Gastrocnemius medialis (tissue), 4 donors: Measurements from ENCODE around the gene TMPRSS13.

Experiments
- POLR2A ChIP-seq, 2 donors: fragments of 450-650 bp; IDR thresholded peaks; one replicate each; pipeline ENCODE4 v1.6.1; 2017; ENCODE audit warnings: antibody characterized with exemption in 2 of 2, mild to moderate bottlenecking in 2 of 2, moderate library complexity in 2 of 2
- TF ChIP-seq, protein P1 (sequence below), 5 experiments: fragments of 450-650 bp in 3 of 5; fragments of 200-600 bp in 2 of 5; sonication (generic) in 2 of 5; IDR thresholded peaks in 4 of 5; conservative IDR thresholded peaks in 1 of 5; 1 replicate in 4 of 5; 2 replicates in 1 of 5; pipeline ENCODE4 v1.5.1; 2016 to 2019; ENCODE audit warnings: antibody characterized with exemption in 5 of 5, mild to moderate bottlenecking in 3 of 5, moderate library complexity in 3 of 5

DNA sequence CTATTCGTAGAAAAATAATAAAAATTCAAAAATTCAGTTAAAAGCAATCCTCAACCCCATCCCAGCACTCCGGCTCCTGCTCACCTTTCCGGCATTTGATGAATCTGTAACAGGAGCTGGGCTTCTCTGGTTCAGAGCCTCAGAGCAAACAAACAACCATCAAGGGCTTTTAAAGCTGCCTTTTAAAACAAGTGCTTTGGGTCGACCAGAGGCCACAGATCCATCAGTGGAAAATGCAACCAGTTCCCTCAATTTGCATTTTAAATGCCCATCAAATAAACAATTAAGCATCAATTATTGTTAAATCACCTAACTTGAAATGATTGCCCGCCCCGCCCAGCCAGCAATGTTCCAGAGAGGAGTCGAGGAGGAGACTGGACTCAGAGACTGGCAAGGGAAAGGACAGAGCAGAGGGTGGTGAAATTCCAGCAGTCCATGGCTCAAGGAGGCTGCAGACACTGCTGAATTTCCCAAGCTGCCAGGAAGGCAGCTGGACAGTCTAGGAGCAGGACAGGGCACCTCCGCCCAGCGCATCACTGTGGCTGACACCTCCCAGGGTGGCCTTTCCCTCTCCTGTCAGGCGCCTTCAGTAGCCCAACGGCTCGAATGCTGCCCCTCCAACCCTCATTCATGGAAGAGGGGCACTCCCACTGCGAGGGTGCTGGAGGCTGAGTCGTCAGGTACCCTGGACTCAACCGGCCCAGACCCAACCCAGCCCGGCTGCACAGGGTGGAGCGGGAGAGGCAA is 60.2 kb downstream of the TMPRSS13 start:
- TF ChIP-seq, protein P1, sequence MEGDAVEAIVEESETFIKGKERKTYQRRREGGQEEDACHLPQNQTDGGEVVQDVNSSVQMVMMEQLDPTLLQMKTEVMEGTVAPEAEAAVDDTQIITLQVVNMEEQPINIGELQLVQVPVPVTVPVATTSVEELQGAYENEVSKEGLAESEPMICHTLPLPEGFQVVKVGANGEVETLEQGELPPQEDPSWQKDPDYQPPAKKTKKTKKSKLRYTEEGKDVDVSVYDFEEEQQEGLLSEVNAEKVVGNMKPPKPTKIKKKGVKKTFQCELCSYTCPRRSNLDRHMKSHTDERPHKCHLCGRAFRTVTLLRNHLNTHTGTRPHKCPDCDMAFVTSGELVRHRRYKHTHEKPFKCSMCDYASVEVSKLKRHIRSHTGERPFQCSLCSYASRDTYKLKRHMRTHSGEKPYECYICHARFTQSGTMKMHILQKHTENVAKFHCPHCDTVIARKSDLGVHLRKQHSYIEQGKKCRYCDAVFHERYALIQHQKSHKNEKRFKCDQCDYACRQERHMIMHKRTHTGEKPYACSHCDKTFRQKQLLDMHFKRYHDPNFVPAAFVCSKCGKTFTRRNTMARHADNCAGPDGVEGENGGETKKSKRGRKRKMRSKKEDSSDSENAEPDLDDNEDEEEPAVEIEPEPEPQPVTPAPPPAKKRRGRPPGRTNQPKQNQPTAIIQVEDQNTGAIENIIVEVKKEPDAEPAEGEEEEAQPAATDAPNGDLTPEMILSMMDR (IDR thresholded peaks at IDR 0.05 in 4 of 5, conservative IDR thresholded peaks at IDR 0.05 in 1 of 5), result no peak
- TF ChIP-seq POLR2A (IDR thresholded peaks at IDR 0.05), result no peak
